Posterior vena cava (tissue), 2 donors: ENCODE measurements around the gene CXCL6. TPM values are rescaled to one million over a fixed set of nuclear protein-coding genes. Genes with fewer than 3 reads are reported as not detected.

Source experiments
- total RNA-seq, 2 donors: library from RNA; stranded (reverse); fragmentation: NEBNext Ultra II Directional; extraction: Animal tissue kit (Norgen Biotek cat#: 25700); gene quantifications; one replicate each; pipeline ENCODE4 v1.2.1, GENCODE V29; 2021
- donor health status: DM: yes; HTN: yes; CAD: no.
- donor health status: DM: yes; HTN: yes; CAD: no.

Gene CXCL6
- total RNA-seq, 2 donors from 2014 or later: not detected

Other genes starting within 250 kb of the CXCL6 start
- not detected for gene RASSF6, start 216.2 kb upstream of the CXCL6 start, total RNA-seq
- 1 to 10 TPM in 1 of 2 donors, under 1 TPM in 1; 0.51 to 3.1 TPM for gene CXCL8, start 96.1 kb upstream of the CXCL6 start, total RNA-seq
- not detected for gene PF4V1, start 16.6 kb downstream of the CXCL6 start, total RNA-seq
- 1 to 10 TPM in 1 of 2 donors, under 1 TPM in 1; 0.74 to 2.2 TPM for gene CXCL1, start 32.7 kb downstream of the CXCL6 start, total RNA-seq
- gene PF4, start 145.3 kb downstream of the CXCL6 start, total RNA-seq: 1 to 10 TPM; 1.3 to 1.5 TPM
- gene PPBP, start 151.5 kb downstream of the CXCL6 start, total RNA-seq: 1 to 10 TPM; 1.3 to 2.4 TPM
- gene CXCL5, start 162.0 kb downstream of the CXCL6 start, total RNA-seq: under 1 TPM in 1 of 2 donors, not detected in 1; 0.14 TPM
- 1 to 10 TPM; 1.8 to 3.9 TPM for gene CXCL3, start 202.0 kb downstream of the CXCL6 start, total RNA-seq